Measurements from ENCODE around the gene PPP1R16B.

Gene PPP1R16B

GRCh38 chr20:38827770-38828281, 22.3 kb downstream of the PPP1R16B start:
- DNase-seq (ENCODE audit: low spot score) = no peak

- DNase-seq (ENCODE audit: low spot score) = no peak
Observed at GRCh38 chr20:38828514-38829295, 23.2 kb downstream of the PPP1R16B start.

GRCh38 chr20:38829296-38829875, 23.9 kb downstream of the PPP1R16B start:
- no peak for DNase-seq (ENCODE audit: low spot score)

DNA sequence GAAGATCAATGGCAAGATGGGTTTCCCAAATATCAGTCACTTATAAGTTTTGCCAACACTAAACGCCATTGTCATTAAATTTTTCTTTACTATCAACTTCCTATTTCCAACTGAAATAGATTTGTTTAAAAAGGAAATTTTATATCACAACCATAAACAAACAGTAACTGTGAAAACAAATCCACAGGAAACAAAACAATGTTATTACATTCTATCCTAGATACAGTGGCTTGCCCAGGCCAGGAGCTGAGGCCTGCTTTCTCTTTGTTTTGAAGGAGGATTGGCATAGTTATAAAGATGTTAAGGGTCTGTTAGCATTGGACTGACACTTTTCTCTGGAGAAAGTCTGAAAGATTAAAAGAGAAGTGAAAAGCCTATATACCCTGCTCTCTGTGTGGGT, 24.9 kb downstream of the PPP1R16B start:
- no peak for DNase-seq (ENCODE audit: low spot score)

GRCh38 chr20:38831049-38831691, 25.7 kb downstream of the PPP1R16B start:
- no peak for DNase-seq (ENCODE audit: low spot score)

GRCh38 chr20:38831995-38832620, 26.6 kb downstream of the PPP1R16B start:
- DNase-seq (ENCODE audit: low spot score) = no peak

DNA sequence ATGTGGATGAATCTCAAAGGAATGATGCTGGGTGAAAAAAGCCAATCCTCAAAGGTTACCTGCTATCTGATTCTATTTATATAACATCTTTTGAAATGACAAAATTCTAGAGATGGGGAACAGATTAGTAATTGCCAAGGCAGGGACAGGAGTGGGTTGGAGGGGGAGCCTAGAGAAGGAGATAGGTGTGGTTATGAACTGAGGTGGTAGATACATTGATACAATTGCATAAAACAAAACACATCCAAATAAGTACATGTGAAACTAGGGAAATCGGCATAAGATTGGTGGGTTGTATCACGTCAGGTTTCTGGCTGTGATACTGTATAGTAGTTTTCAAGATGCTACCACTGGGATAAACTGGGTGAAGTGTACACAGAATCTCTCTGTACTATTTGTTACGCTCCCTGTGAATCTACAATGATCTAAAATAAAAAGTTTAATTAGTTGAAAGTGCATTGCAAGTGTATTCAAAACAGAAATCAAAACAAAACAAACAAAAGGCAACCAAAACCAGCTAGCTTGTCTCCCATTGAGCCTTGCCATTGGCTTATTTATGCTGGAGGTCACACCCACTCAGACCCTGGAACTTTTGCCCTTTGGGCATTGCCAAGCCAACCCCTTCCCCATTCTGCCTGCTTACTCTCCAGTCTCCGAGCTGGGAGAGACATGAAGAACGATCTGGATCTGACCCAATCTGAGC, 27.8 kb downstream of the PPP1R16B start:
- DNase-seq (ENCODE audit: low spot score) = no peak

GRCh38 chr20:38833857-38834164, 28.3 kb downstream of the PPP1R16B start:
- no peak for DNase-seq (ENCODE audit: low spot score)

DNA sequence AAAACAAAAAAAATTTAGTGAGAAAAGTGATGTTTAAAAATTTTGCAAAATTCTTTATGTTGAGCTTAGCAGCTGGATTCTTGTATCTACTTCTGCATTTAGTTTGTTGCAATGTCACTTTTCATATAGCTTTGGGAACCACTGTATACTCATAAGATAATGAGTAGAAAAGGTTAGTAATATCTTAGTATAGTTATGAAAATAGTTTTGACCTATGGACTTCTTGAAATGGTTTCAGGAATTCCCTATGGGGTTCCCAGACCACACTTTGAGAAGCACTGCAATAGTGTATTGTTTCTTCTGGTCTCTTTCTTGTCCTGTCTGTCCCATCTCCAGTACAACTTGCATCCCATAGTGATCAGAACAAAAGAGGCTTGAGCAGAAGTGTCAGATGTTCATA, 29.4 kb downstream of the PPP1R16B start:
- no peak for DNase-seq (ENCODE audit: low spot score)

- no peak for DNase-seq (ENCODE audit: low spot score)
Observed at GRCh38 chr20:38835792-38836191, 30.3 kb downstream of the PPP1R16B start.

- DNase-seq (ENCODE audit: low spot score) = no peak
Observed at GRCh38 chr20:38836991-38837390, 31.5 kb downstream of the PPP1R16B start.

DNA sequence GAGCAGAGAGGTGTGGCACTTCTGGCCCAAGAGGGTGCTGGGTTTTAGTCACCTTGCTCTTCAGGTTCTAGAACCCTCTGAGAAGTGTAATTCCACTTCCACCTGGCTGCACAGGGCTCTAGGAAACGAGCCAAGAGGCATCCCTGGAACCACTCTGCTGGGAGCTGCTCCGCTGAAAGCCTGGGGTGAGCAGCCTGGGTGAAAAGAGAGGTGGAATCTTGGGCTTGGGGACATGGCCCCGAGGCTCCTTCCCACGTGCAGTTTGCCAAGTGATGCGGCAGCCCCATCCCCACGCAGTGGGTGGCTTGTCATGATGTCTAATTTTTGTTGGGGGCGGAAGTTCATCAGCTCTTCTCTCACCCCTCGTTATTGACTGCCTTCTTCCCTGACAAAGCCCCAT, 32.8 kb downstream of the PPP1R16B start:
- DNase-seq (ENCODE audit: low spot score) = no peak

- no peak for DNase-seq (ENCODE audit: low spot score)
Observed at GRCh38 chr20:38839563-38839962, 34.1 kb downstream of the PPP1R16B start.

- no peak for DNase-seq (ENCODE audit: low spot score)
Observed at GRCh38 chr20:38840053-38840893, 34.8 kb downstream of the PPP1R16B start.

- DNase-seq (ENCODE audit: low spot score) = no peak
Observed at GRCh38 chr20:38840894-38841470, 35.5 kb downstream of the PPP1R16B start.

- no peak for DNase-seq (ENCODE audit: low spot score)
Observed at GRCh38 chr20:38841570-38841969, 36.1 kb downstream of the PPP1R16B start.

- DNase-seq (ENCODE audit: low spot score) = no peak
Observed at GRCh38 chr20:38842026-38842425, 36.5 kb downstream of the PPP1R16B start.

- no peak for DNase-seq (ENCODE audit: low spot score)
Observed at GRCh38 chr20:38842558-38842981, 37.1 kb downstream of the PPP1R16B start.

DNA sequence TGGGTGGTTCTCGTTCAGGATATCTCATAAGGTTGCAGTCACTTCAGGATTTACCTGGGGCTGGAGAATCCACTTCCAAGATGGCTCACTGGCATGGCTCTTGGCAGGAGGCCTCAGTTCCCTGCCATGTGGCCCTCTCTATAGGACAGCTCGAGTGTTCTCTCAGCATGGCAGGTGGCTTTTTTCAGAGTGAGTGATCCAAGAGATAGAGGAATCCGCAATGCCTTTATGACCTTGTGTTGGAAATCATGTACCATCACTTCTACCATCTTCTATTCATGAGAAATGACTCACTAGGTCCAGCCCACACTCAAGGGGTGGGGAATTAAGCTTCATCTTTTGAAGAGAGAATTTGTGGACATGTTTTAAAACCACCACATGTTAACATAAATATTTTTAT, 37.8 kb downstream of the PPP1R16B start:
- DNase-seq (ENCODE audit: low spot score) = no peak

DNA sequence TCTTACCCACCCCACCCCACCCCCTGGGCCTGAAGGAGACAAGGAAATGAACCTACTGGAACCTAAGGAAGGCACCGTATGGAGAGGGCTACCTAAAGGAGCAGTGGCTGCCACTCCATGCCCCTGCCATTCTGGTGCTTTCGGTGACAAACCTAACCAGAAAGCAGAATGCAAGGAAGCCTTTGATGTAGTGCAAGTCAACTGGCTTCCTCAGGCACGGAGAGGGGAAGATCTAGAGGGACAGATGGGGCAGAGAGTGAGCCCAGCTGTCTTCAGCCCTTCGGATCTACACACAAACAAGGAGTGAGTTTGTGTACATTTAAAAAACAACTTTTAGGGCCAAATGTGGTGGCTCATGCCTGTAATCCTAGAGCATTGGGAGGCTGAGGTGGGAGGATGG, 39.5 kb downstream of the PPP1R16B start:
- no peak for DNase-seq (ENCODE audit: low spot score)

DNA sequence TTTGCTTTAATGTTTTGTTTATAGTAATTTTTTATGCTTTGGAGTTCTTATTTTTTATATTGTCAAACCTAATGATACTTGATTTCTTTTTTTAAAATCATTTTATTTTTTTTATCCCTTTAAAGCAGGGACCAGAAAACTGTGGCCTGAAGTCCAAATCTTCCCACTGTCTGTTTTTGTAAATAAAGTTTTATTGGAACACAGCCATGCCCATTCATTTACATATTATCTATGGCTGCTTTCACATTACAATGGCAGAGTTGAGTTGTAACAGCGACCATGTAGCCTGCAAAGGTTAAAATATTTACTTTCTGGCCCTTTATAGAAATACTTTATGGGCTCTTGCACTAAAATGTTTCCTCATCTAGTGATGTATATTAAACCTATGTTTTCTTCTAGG, 42.3 kb downstream of the PPP1R16B start:
- no peak for DNase-seq (ENCODE audit: low spot score)
